SK-N-SH treated with all-trans-retinoic acid at 6 μM for 48 hours (cell line): ENCODE results near the gene NHSL2.

Experiments
- BACH2 ChIP-seq: fragments of 250-450 bp; sonication (Bioruptor Pico); IDR thresholded peaks from 2 replicates; pipeline ENCODE4 v1.9.0; 2021; ENCODE audit warnings: mild to moderate bottlenecking, borderline replicate concordance
- ISL1 ChIP-seq: fragments of 250-450 bp; sonication (Bioruptor Pico); IDR thresholded peaks from 2 replicates; pipeline ENCODE4 v2.1.2; 2022; ENCODE audit warnings: mild to moderate bottlenecking, moderate library complexity
- PATZ1 ChIP-seq: fragments of 250-450 bp; sonication (Bioruptor Pico); IDR thresholded peaks from 2 replicates; pipeline ENCODE4 v1.8.0; 2020; ENCODE audit warnings: mild to moderate bottlenecking, moderate library complexity, borderline replicate concordance
- RARB ChIP-seq: fragments of 250-450 bp; sonication (Bioruptor Pico); IDR thresholded peaks from 2 replicates; pipeline ENCODE4 v1.8.0; 2021; ENCODE audit warnings: mild to moderate bottlenecking, moderate library complexity

GRCh38 chrX:72143609-72143907, 232.9 kb downstream of the NHSL2 start:
- TF ChIP-seq RARB (no peak), ISL1 (CRISPR knock-in tag) (no peak), BACH2 (CRISPR knock-in tag) (no peak), PATZ1 (CRISPR knock-in tag) (no peak)
